Cardiac muscle cell (in vitro differentiated cells and primary cell): ENCODE measurements around the gene SAMD4B. TPM values are rescaled to one million over a fixed set of nuclear protein-coding genes. Genes with fewer than 3 reads are reported as not detected.
"Not testable (repeated sequence)": the region's sequence is repeated elsewhere in the genome, so short reads cannot be mapped to it uniquely, and the experiment has no call there.

Experiments
- DNase-seq, 2 donors: peaks; one replicate each; pipeline versions ENCODE4 v3.0.0 to v3.0.0-alpha.2; 2010 to 2017; ENCODE audit warnings: low read depth in 1 of 2, low spot score in 1 of 2
- H3K27ac ChIP-seq: fragments of 200-600 bp; sonication (generic); 2 replicates; pipeline ENCODE4 v1.5.1; 2016
- H3K27me3 ChIP-seq: fragments of 200-600 bp; sonication (generic); 2 replicates; pipeline ENCODE4 v1.6.0; 2016; ENCODE audit warnings: control low read depth
- H3K36me3 ChIP-seq: fragments of 200-600 bp; sonication (generic); 2 replicates; pipeline ENCODE4 v1.5.1; 2016; ENCODE audit warnings: control low read depth
- H3K4me1 ChIP-seq: fragments of 200-600 bp; sonication (generic); 2 replicates; pipeline ENCODE4 v1.8.1; 2017; ENCODE audit warnings: low read depth, mild to moderate bottlenecking, mixed run types
- H3K4me3 ChIP-seq: fragments of 200-600 bp; sonication (generic); 2 replicates; pipeline ENCODE4 v1.5.1; 2016; ENCODE audit warnings: mild to moderate bottlenecking
- H3K9me3 ChIP-seq: fragments of 200-600 bp; sonication (generic); 2 replicates; pipeline ENCODE4 v1.5.1; 2017; ENCODE audit warnings: low read depth, mild to moderate bottlenecking, control low read depth
- CTCF ChIP-seq: IDR thresholded peaks from 2 replicates; pipeline ENCODE4 v1.5.1; 2012; ENCODE audit warnings: low read depth, mild to moderate bottlenecking, low read length
- polyA plus RNA-seq: library from polyadenylated mRNA; unstranded; fragments of >200 nt; fragmentation: Nextera tagmentation; extraction: Ambion mirVana; gene quantifications from 2 replicates; pipeline ENCODE4 v1.2.1, GENCODE V29; 2016
- total RNA-seq: library from RNA; depleted of rRNA; stranded (reverse); fragments of >200 nt; gene quantifications from 2 replicates; pipeline ENCODE4 v1.2.3, GENCODE V29; 2016

Gene SAMD4B
- total and polyA plus RNA-seq, 2 experiments from 2014 or later, result 120 to 183 TPM

- H3K4me1 ChIP-seq, result no peaks in the 10 kb centered on the region
- H3K9me3 ChIP-seq, result no peaks in the 10 kb centered on the region
- no peak overlapping the region for H3K4me3 ChIP-seq
- DNase-seq, result no peak
- TF ChIP-seq CTCF, result no peak
- peaks cover 58% of the 10 kb centered on the region for H3K36me3 ChIP-seq
- no peaks in the 10 kb centered on the region for H3K27me3 ChIP-seq
- H3K27ac ChIP-seq, result no peak overlapping the region
These were observed 33.7 kb downstream of the SAMD4B start for GRCh38 chr19:39375929-39376328.

- Histone ChIP-seq H3K27me3 (no peaks in the 10 kb centered on the region), H3K36me3 (peaks cover 66% of the 10 kb centered on the region), H3K4me3 (no peak overlapping the region), H3K9me3 (no peaks in the 10 kb centered on the region), H3K4me1 (no peaks in the 10 kb centered on the region), H3K27ac (no peak overlapping the region)
- no peak for TF ChIP-seq CTCF
- DNase-seq, result no peak
These were observed 35.4 kb downstream of the SAMD4B start for GRCh38 chr19:39377373-39378362.

GRCh38 chr19:39379366-39379765, 37.1 kb downstream of the SAMD4B start:
- H3K4me3 ChIP-seq, H3K27ac ChIP-seq, H3K4me1 ChIP-seq, H3K27me3 ChIP-seq, DNase-seq, H3K9me3 ChIP-seq: not testable (repeated sequence)
- peaks cover 67% of the 10 kb centered on the region for H3K36me3 ChIP-seq

GRCh38 chr19:39379865-39380396, 37.7 kb downstream of the SAMD4B start:
- DNase-seq, result no peak
- Histone ChIP-seq H3K27ac (no peak overlapping the region), H3K27me3 (no peaks in the 10 kb centered on the region), H3K4me1 (no peaks in the 10 kb centered on the region), H3K4me3 (no peak overlapping the region), H3K9me3 (no peaks in the 10 kb centered on the region), H3K36me3 (peaks cover 67% of the 10 kb centered on the region)
- TF ChIP-seq CTCF, result no peak

- peaks cover 64% of the 10 kb centered on the region for H3K36me3 ChIP-seq
- H3K27me3 ChIP-seq, result no peaks in the 10 kb centered on the region
- no peak overlapping the region for H3K27ac ChIP-seq
- no peaks in the 10 kb centered on the region for H3K4me1 ChIP-seq
- no peak for DNase-seq
- no peak for TF ChIP-seq CTCF
- H3K4me3 ChIP-seq, result no peak overlapping the region
- no peaks in the 10 kb centered on the region for H3K9me3 ChIP-seq
These were observed 38.6 kb downstream of the SAMD4B start for GRCh38 chr19:39380521-39381502.
